CD4-positive, alpha-beta T cell (primary cell): Measurements from ENCODE around the gene RABIF. TPM values are rescaled to one million over a fixed set of nuclear protein-coding genes. Genes with fewer than 3 reads are reported as not detected.

Experiments used
- ATAC-seq: fragments of 200-7000 bp; cut with Tn5 transposase; one replicate; pipeline ENCODE4 v1.10.0; 2022; ENCODE audit warnings: mild to moderate bottlenecking; ENCODE audit not compliant: poor library complexity
- CTCF ChIA-PET: fragments of 350-600 bp; sonication (Branson Sonifier 250); formaldehyde crosslinking; loops from one replicate; lab custom pipeline; 2021; ENCODE audit warnings: antibody characterized with exemption, inconsistent platforms; lab: Charles Lee
- POLR2A ChIA-PET: fragments of 350-600 bp; sonication (Branson Sonifier 250); formaldehyde crosslinking; loops from one replicate; lab custom pipeline; 2021; ENCODE audit warnings: antibody characterized with exemption, inconsistent platforms; lab: Charles Lee
- DNase-seq, 14 experiments: peaks; one replicate each; pipeline ENCODE4 v3.0.0-alpha.2; 2013 to 2020; ENCODE audit warnings: mixed read lengths in 2 of 14
- H3K27ac ChIP-seq, 2 donors: one replicate each; pipeline versions ENCODE4 v1.5.1 to v1.7.0; 2013; ENCODE audit warnings: low read length in 2 of 2, low read depth in 1 of 2, mild to moderate bottlenecking in 1 of 2
- H3K27me3 ChIP-seq, 2 experiments: 1 replicate in 1 of 2; 2 replicates in 1 of 2; pipeline versions ENCODE4 v1.6.1 to v1.7.0; 2013; ENCODE audit warnings: low read length in 2 of 2, control low read depth in 1 of 2, mild to moderate bottlenecking in 1 of 2, moderate library complexity in 1 of 2; ENCODE audit not compliant: insufficient read depth in 2 of 2, control insufficient read depth in 1 of 2
- H3K36me3 ChIP-seq: one replicate; pipeline ENCODE4 v1.6.1; 2013; ENCODE audit warnings: low read length, control low read depth; ENCODE audit not compliant: insufficient read depth
- H3K4me1 ChIP-seq: one replicate; pipeline ENCODE4 v1.6.1; 2013; ENCODE audit warnings: low read length, control low read depth; ENCODE audit not compliant: insufficient read depth
- H3K4me3 ChIP-seq: one replicate; pipeline ENCODE4 v1.5.1; 2013; ENCODE audit warnings: mild to moderate bottlenecking, low read length, moderate library complexity
- H3K9me3 ChIP-seq, 2 experiments: 1 replicate in 1 of 2; 2 replicates in 1 of 2; pipeline versions ENCODE4 v1.6.1 to v1.7.0; 2013; ENCODE audit warnings: low read length in 2 of 2, mild to moderate bottlenecking in 2 of 2, control low read depth in 1 of 2, moderate library complexity in 1 of 2; ENCODE audit not compliant: control insufficient read depth in 1 of 2, insufficient read depth in 1 of 2
- H3K27ac Mint-ChIP-seq: one replicate; pipeline ENCODE4 v1.8.0; 2020; ENCODE audit warnings: mixed read lengths
- H3K27me3 Mint-ChIP-seq: one replicate; pipeline ENCODE4 v1.8.0; 2021; ENCODE audit warnings: mixed read lengths
- H3K36me3 Mint-ChIP-seq: one replicate; pipeline ENCODE4 v1.8.0; 2021; ENCODE audit warnings: low read depth, mixed read lengths
- H3K4me1 Mint-ChIP-seq: one replicate; pipeline ENCODE4 v1.8.0; 2021; ENCODE audit warnings: low read depth, mixed read lengths
- H3K4me3 Mint-ChIP-seq: one replicate; pipeline ENCODE4 v1.8.0; 2020; ENCODE audit warnings: mild to moderate bottlenecking, mixed read lengths
- H3K9me3 Mint-ChIP-seq: one replicate; pipeline ENCODE4 v1.8.0; 2020; ENCODE audit warnings: mixed read lengths
- intact Hi-C, 2 experiments: fragments of 100-400 bp; cut with DNase I in 1 of 2; cut with micrococcal nuclease in 1 of 2; formaldehyde crosslinking; loops; one replicate each; pipeline versions ENCODE4 v1.15.1 to v1.9.0; 2023 to 2025; cut with DNase I, micrococcal nuclease
- total RNA-seq, 174 experiments: library from RNA in 2 of 174; stranded (reverse) in 2 of 174; gene quantifications; one replicate each; pipeline ENCODE4 v1.2.3 and lab custom pipeline; 2021 to 2026
- TF ChIP-seq, protein P1 (sequence below): fragments of 200-600 bp; IDR thresholded peaks from one replicate; pipeline ENCODE4 v1.8.0; 2022; ENCODE audit warnings: antibody characterized with exemption, mild to moderate bottlenecking

RABIF gene
- total RNA-seq, 2 experiments from 2014 or later: 9.1 to 9.2 TPM

DNA sequence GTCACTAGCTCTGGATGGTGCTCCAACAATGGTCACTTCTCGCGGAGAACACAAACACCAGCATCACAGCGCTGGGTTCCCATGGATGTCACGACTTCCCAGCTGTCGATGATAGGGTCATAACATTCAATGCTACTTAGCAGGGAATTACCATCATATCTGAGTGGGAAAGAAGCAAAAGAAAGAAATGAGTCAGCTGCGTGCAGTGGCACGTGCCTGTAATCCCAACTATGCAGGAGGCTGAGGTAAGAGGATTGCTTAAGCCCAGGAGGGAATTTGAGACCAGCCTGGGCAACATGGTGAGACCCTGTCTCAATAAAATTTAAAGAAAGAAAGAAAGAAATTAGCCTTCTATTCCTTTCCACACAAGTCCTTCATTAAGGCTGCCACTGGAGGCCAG is 3.6 kb upstream of the RABIF start:
- no peak overlapping the region for H3K27ac Mint-ChIP-seq
- Histone ChIP-seq H3K9me3 (no peaks in the 10 kb centered on the region), H3K27ac (no peak overlapping the region), H3K4me3 (no peak overlapping the region), H3K27me3 (no peaks in the 10 kb centered on the region), H3K4me1 (peaks cover 14% of the 10 kb centered on the region), H3K36me3 (peaks cover 67% of the 10 kb centered on the region)
- no peak for ATAC-seq
- H3K36me3 Mint-ChIP-seq: peaks cover 75% of the 10 kb centered on the region
- intact Hi-C loops: no loop called here
- no peak for DNase-seq
- ChIA-PET POLR2A (no interaction called here), CTCF (no interaction called here)
- H3K4me3 Mint-ChIP-seq: no peak overlapping the region
- no peaks in the 10 kb centered on the region for H3K27me3 Mint-ChIP-seq
- H3K9me3 Mint-ChIP-seq: no peaks in the 10 kb centered on the region
- peaks cover 17% of the 10 kb centered on the region for H3K4me1 Mint-ChIP-seq
- TF ChIP-seq, protein P1, sequence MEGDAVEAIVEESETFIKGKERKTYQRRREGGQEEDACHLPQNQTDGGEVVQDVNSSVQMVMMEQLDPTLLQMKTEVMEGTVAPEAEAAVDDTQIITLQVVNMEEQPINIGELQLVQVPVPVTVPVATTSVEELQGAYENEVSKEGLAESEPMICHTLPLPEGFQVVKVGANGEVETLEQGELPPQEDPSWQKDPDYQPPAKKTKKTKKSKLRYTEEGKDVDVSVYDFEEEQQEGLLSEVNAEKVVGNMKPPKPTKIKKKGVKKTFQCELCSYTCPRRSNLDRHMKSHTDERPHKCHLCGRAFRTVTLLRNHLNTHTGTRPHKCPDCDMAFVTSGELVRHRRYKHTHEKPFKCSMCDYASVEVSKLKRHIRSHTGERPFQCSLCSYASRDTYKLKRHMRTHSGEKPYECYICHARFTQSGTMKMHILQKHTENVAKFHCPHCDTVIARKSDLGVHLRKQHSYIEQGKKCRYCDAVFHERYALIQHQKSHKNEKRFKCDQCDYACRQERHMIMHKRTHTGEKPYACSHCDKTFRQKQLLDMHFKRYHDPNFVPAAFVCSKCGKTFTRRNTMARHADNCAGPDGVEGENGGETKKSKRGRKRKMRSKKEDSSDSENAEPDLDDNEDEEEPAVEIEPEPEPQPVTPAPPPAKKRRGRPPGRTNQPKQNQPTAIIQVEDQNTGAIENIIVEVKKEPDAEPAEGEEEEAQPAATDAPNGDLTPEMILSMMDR: no peak

DNA sequence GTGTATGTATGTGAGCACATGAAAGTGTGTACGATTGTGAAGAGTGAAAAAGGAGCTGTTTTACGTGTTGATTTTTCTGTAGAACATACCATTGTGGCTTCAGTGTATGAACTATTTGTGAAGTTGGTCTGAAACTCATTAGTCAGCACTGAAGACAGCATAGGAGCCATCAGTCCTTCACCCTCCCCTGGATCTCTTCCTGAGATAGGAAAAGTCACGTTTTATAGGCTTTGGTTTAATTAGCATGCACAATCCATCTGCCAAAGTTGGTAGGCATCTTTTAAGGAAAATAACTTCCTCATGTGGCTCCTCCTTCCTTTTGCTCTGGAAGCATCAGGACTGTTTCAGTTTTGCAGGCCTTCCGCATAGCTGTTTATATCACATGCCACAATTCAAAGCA is 1.4 kb upstream of the RABIF start:
- Mint-ChIP-seq H3K4me3 (peak overlapping the region; percentile 47), H3K4me1 (peaks cover 17% of the 10 kb centered on the region), H3K27me3 (no peaks in the 10 kb centered on the region), H3K9me3 (no peaks in the 10 kb centered on the region), H3K36me3 (peaks cover 59% of the 10 kb centered on the region), H3K27ac (peak overlapping the region; percentile 94)
- Histone ChIP-seq H3K36me3 (peaks cover 50% of the 10 kb centered on the region), H3K4me1 (peaks cover 20% of the 10 kb centered on the region), H3K9me3 (no peaks in the 10 kb centered on the region), H3K27ac (no peak overlapping the region), H3K4me3 (no peak overlapping the region), H3K27me3 (no peaks in the 10 kb centered on the region)
- CTCF ChIA-PET: interaction anchor here (0.9 kb wide), 1 partner anchor 37 kb away, joined by 3 read pairs; no protein-coding TSS in a partner anchor
- intact Hi-C loops: loop anchor here in 1 of 2 experiments (2.0 kb wide), 1 partner anchor 36 kb away; the partner anchor contains the start of gene KLHL12
- ATAC-seq (no peak), DNase-seq (no peak)
- POLR2A ChIA-PET: interaction anchor here (1.5 kb wide), 1 partner anchor 117 kb away, joined by 7 read pairs; the partner anchor contains the start of gene TMEM183A
- TF ChIP-seq, protein P1: no peak

DNA sequence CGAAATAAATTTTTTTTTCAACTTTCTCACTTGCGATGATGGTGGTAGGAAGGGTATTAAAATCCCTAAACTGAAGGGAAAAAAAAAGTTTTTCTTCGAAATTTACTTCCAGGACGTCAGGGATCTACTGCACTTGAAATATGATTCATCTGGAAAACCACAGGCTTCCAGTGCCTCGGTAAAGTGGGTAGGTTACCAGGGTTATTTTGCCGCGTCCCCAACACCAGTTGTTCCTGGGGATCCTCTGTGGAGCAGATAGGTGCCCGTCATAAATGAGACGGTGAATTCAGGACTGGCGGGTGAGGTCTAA is 773 bp downstream of the RABIF start:
- no peaks in the 10 kb centered on the region for H3K9me3 ChIP-seq
- H3K36me3 Mint-ChIP-seq: peaks cover 50% of the 10 kb centered on the region
- ATAC-seq: no peak

More for the DNA sequence above, 773 bp downstream of the RABIF start:
- ChIA-PET CTCF (interaction anchor here (1.1 to 1.2 kb wide), 2 partner anchors 39 to 77 kb away, joined by 3 to 4 read pairs; partner anchors contain the start of genes KLHL12 and PCAT6), POLR2A (interaction anchor here (1.0 to 1.6 kb wide), 10 partner anchors 23 to 138 kb away, joined by 3 to 11 read pairs (median 6); partner anchors contain the start of genes CYB5R1, KDM5B, KLHL12 and PCAT6)
- peak overlapping the region; percentile 77 for H3K4me3 ChIP-seq
- H3K4me1 Mint-ChIP-seq: peaks cover 30% of the 10 kb centered on the region
- peak overlapping the region; percentile 78 to 87 for H3K27ac ChIP-seq
- peaks cover 20% of the 10 kb centered on the region for H3K4me1 ChIP-seq
- H3K9me3 Mint-ChIP-seq: no peaks in the 10 kb centered on the region
- peaks cover 30% of the 10 kb centered on the region for H3K36me3 ChIP-seq
- peak overlapping the region; percentile 90 for H3K4me3 Mint-ChIP-seq
- no peaks in the 10 kb centered on the region for H3K27me3 ChIP-seq
- no peaks in the 10 kb centered on the region for H3K27me3 Mint-ChIP-seq
- DNase-seq: no peak
- intact Hi-C loops: loop anchor here (2.0 to 10.0 kb wide), 10 partner anchors 71 to 977 kb away; partner anchors contain the start of genes PCAT6 (in 2 of the 2), ADIPOR1 (in 1 of the 2), ARL8A (in 1 of the 2) and CYB5R1 (in 1 of the 2)
- H3K27ac Mint-ChIP-seq: peak overlapping the region; percentile 94
- TF ChIP-seq, protein P1: no peak
